Measurements from ENCODE around the gene DGKH.
"Not testable (repeated sequence)": the region's sequence is repeated elsewhere in the genome, so short reads cannot be mapped to it uniquely, and the experiment has no call there.

DGKH gene

GRCh38 chr13:42094516-42095040, 46.1 kb downstream of the DGKH start:
- Histone ChIP-seq H4K20me1 (ENCODE audit: insufficient read depth, low read length, poor library complexity, severe bottlenecking) (no peaks in the 10 kb centered on the region), H3K4me2 (ENCODE audit: low read depth, low read length, poor library complexity, severe bottlenecking) (no peak overlapping the region), H3K9ac (ENCODE audit: low read depth, low read length, poor library complexity, severe bottlenecking) (no peak overlapping the region), H2AFZ (ENCODE audit: low read length) (no peak overlapping the region), H3K9me2 (replicated peaks; ENCODE audit: low read depth, low read length) (no peaks in the 10 kb centered on the region), H3K27me3 (ENCODE audit: insufficient read depth, low read length, poor library complexity, severe bottlenecking) (no peaks in the 10 kb centered on the region), H3K9me3 (ENCODE audit: insufficient read depth, low read depth, low read length) (no peaks in the 10 kb centered on the region), H3K4me3 (ENCODE audit: low read length, poor library complexity, severe bottlenecking) (no peak overlapping the region), H3K36me3 (ENCODE audit: insufficient read depth, low read length) (no peaks in the 10 kb centered on the region), H3F3A (ENCODE audit: low read depth) (no peaks in the 10 kb centered on the region), H3K4me1 (ENCODE audit: insufficient read depth, low read length, poor library complexity, severe bottlenecking) (peaks cover 6% of the 10 kb centered on the region), H3K79me2 (ENCODE audit: insufficient read depth, low read length) (no peaks in the 10 kb centered on the region)
- no peak for TF ChIP-seq CTCF (conservative IDR thresholded peaks at IDR 0.05; ENCODE audit: low read length)
- no peak for TF ChIP-seq EZH2phosphoT487 (IDR thresholded peaks at IDR 0.05; ENCODE audit: borderline replicate concordance)

- not testable (repeated sequence) for H3K4me2 ChIP-seq (ENCODE audit: low read depth, low read length, poor library complexity, severe bottlenecking); H3K79me2 ChIP-seq (ENCODE audit: insufficient read depth, low read length); H3K36me3 ChIP-seq (ENCODE audit: insufficient read depth, low read length); H3K27me3 ChIP-seq (ENCODE audit: insufficient read depth, low read length, poor library complexity, severe bottlenecking); H3F3A ChIP-seq (ENCODE audit: low read depth); H3K9me2 ChIP-seq (replicated peaks; ENCODE audit: low read depth, low read length); H2AFZ ChIP-seq (ENCODE audit: low read length); H4K20me1 ChIP-seq (ENCODE audit: insufficient read depth, low read length, poor library complexity, severe bottlenecking); H3K9me3 ChIP-seq (ENCODE audit: insufficient read depth, low read depth, low read length); H3K9ac ChIP-seq (ENCODE audit: low read depth, low read length, poor library complexity, severe bottlenecking); H3K4me1 ChIP-seq (ENCODE audit: insufficient read depth, low read length, poor library complexity, severe bottlenecking); H3K4me3 ChIP-seq (ENCODE audit: low read length, poor library complexity, severe bottlenecking)
Measured at GRCh38 chr13:42096222-42096621, 47.8 kb downstream of the DGKH start.

GRCh38 chr13:42099962-42100675, 51.7 kb downstream of the DGKH start:
- Histone ChIP-seq H3K27me3 (ENCODE audit: insufficient read depth, low read length, poor library complexity, severe bottlenecking) (no peaks in the 10 kb centered on the region), H3K4me1 (ENCODE audit: insufficient read depth, low read length, poor library complexity, severe bottlenecking) (no peaks in the 10 kb centered on the region), H3K36me3 (ENCODE audit: insufficient read depth, low read length) (no peaks in the 10 kb centered on the region), H3K9ac (ENCODE audit: low read depth, low read length, poor library complexity, severe bottlenecking) (no peak overlapping the region), H4K20me1 (ENCODE audit: insufficient read depth, low read length, poor library complexity, severe bottlenecking) (no peaks in the 10 kb centered on the region), H3K9me2 (replicated peaks; ENCODE audit: low read depth, low read length) (no peaks in the 10 kb centered on the region), H3K4me2 (ENCODE audit: low read depth, low read length, poor library complexity, severe bottlenecking) (no peak overlapping the region), H3F3A (ENCODE audit: low read depth) (no peaks in the 10 kb centered on the region), H3K79me2 (ENCODE audit: insufficient read depth, low read length) (no peaks in the 10 kb centered on the region), H3K9me3 (ENCODE audit: insufficient read depth, low read depth, low read length) (peaks cover 6% of the 10 kb centered on the region; the same call in 1 of the 2 replicates), H3K4me3 (ENCODE audit: low read length, poor library complexity, severe bottlenecking) (no peak overlapping the region), H2AFZ (ENCODE audit: low read length) (no peak overlapping the region)
- TF ChIP-seq CTCF (conservative IDR thresholded peaks at IDR 0.05; ENCODE audit: low read length) (no peak), EZH2phosphoT487 (IDR thresholded peaks at IDR 0.05; ENCODE audit: borderline replicate concordance) (no peak)

- no peaks in the 10 kb centered on the region for H3K27me3 ChIP-seq (ENCODE audit: insufficient read depth, low read length, poor library complexity, severe bottlenecking)
- H3K4me3 ChIP-seq (ENCODE audit: low read length, poor library complexity, severe bottlenecking): no peak overlapping the region
- no peaks in the 10 kb centered on the region for H3K36me3 ChIP-seq (ENCODE audit: insufficient read depth, low read length)
- no peak overlapping the region for H2AFZ ChIP-seq (ENCODE audit: low read length)
- H4K20me1 ChIP-seq (ENCODE audit: insufficient read depth, low read length, poor library complexity, severe bottlenecking): no peaks in the 10 kb centered on the region
- H3K9me2 ChIP-seq (replicated peaks; ENCODE audit: low read depth, low read length): no peaks in the 10 kb centered on the region
- H3K4me2 ChIP-seq (ENCODE audit: low read depth, low read length, poor library complexity, severe bottlenecking): no peak overlapping the region
- H3K4me1 ChIP-seq (ENCODE audit: insufficient read depth, low read length, poor library complexity, severe bottlenecking): no peaks in the 10 kb centered on the region
- H3K9me3 ChIP-seq (ENCODE audit: insufficient read depth, low read depth, low read length): peaks cover 6% of the 10 kb centered on the region; the same call in 1 of the 2 replicates
- no peak overlapping the region for H3K9ac ChIP-seq (ENCODE audit: low read depth, low read length, poor library complexity, severe bottlenecking)
- H3K79me2 ChIP-seq (ENCODE audit: insufficient read depth, low read length): no peaks in the 10 kb centered on the region
- TF ChIP-seq EZH2phosphoT487 (IDR thresholded peaks at IDR 0.05; ENCODE audit: borderline replicate concordance) (no peak), CTCF (conservative IDR thresholded peaks at IDR 0.05; ENCODE audit: low read length) (no peak)
- no peaks in the 10 kb centered on the region for H3F3A ChIP-seq (ENCODE audit: low read depth)
Measured at GRCh38 chr13:42100960-42101359, 52.5 kb downstream of the DGKH start.
